IPS-20b (cell line): ENCODE data around the gene DCK.
"Not testable (repeated sequence)": the region's sequence is repeated elsewhere in the genome, so short reads cannot be mapped to it uniquely, and the experiment has no call there.

ENCODE experiments used
- H3K27ac ChIP-seq: one replicate; pipeline ENCODE4 v1.5.1; 2013; ENCODE audit warnings: low read length
- H3K27me3 ChIP-seq: 2 replicates; pipeline ENCODE4 v1.6.1; 2013; ENCODE audit warnings: mild to moderate bottlenecking, low read length, inconsistent platforms; ENCODE audit not compliant: insufficient read depth
- H3K36me3 ChIP-seq: 2 replicates; pipeline ENCODE4 v1.6.1; 2013; ENCODE audit warnings: low read depth, mild to moderate bottlenecking, inconsistent platforms, low read length, moderate library complexity; ENCODE audit not compliant: insufficient read depth
- H3K4me1 ChIP-seq: 2 replicates; pipeline ENCODE4 v1.6.1; 2013; ENCODE audit warnings: mild to moderate bottlenecking, control low read depth, inconsistent platforms, low read length, moderate library complexity; ENCODE audit not compliant: insufficient read depth
- H3K4me3 ChIP-seq: 2 replicates; pipeline ENCODE4 v1.5.1; 2013; ENCODE audit warnings: mild to moderate bottlenecking, low read length, inconsistent platforms
- H3K9ac ChIP-seq: 2 replicates; pipeline ENCODE4 v1.6.1; 2013; ENCODE audit warnings: low read depth, mild to moderate bottlenecking, inconsistent platforms, low read length, moderate library complexity
- H3K9me3 ChIP-seq: 2 replicates; pipeline ENCODE4 v1.6.1; 2013; ENCODE audit warnings: mild to moderate bottlenecking, low read depth, low read length, inconsistent platforms; ENCODE audit not compliant: insufficient read depth

The DCK gene

GRCh38 chr4:70980196-70980595 lies 13.3 kb upstream of the DCK start:
- H3K27ac ChIP-seq: no peak overlapping the region
- H3K4me3 ChIP-seq: no peak overlapping the region
- H3K9me3 ChIP-seq: no peaks in the 10 kb centered on the region

GRCh38 chr4:70984106-70984505 lies 9.3 kb upstream of the DCK start:
- Histone ChIP-seq H3K27me3 (no peaks in the 10 kb centered on the region), H3K9ac (no peak overlapping the region), H3K4me1 (no peaks in the 10 kb centered on the region), H3K4me3 (no peak overlapping the region), H3K9me3 (no peaks in the 10 kb centered on the region), H3K36me3 (peaks cover 16% of the 10 kb centered on the region; the same call in 1 of the 2 replicates), H3K27ac (no peak overlapping the region)

More at GRCh38 chr4:70980196-70980595, 13.3 kb upstream of the DCK start:
- Histone ChIP-seq H3K9ac (no peak overlapping the region), H3K4me1 (no peaks in the 10 kb centered on the region), H3K36me3 (peaks cover 32% of the 10 kb centered on the region), H3K27me3 (no peaks in the 10 kb centered on the region)

GRCh38 chr4:70984589-70984988 lies 8.9 kb upstream of the DCK start:
- Histone ChIP-seq H3K9ac (no peak overlapping the region), H3K4me1 (no peaks in the 10 kb centered on the region), H3K27me3 (no peaks in the 10 kb centered on the region), H3K9me3 (no peaks in the 10 kb centered on the region), H3K4me3 (no peak overlapping the region), H3K36me3 (peaks cover 11% of the 10 kb centered on the region; the same call in 1 of the 2 replicates), H3K27ac (no peak overlapping the region)

- Histone ChIP-seq H3K27me3 (no peaks in the 10 kb centered on the region), H3K36me3 (no peaks in the 10 kb centered on the region), H3K4me3 (no peak overlapping the region), H3K9me3 (no peaks in the 10 kb centered on the region), H3K27ac (no peak overlapping the region), H3K9ac (no peak overlapping the region), H3K4me1 (peaks cover 6% of the 10 kb centered on the region; the same call in 1 of the 2 replicates)
Observed at GRCh38 chr4:70991596-70991995, 1.9 kb upstream of the DCK start.

GRCh38 chr4:70992391-70992881 lies 1.0 kb upstream of the DCK start:
- Histone ChIP-seq H3K36me3 (peaks cover 5% of the 10 kb centered on the region; the same call in 1 of the 2 replicates), H3K27ac (no peak overlapping the region), H3K27me3 (no peaks in the 10 kb centered on the region), H3K9me3 (no peaks in the 10 kb centered on the region), H3K4me1 (peaks cover 6% of the 10 kb centered on the region; the same call in 1 of the 2 replicates), H3K9ac (no peak overlapping the region), H3K4me3 (peak overlapping the region; percentile 85)

GRCh38 chr4:70994069-70994366 lies 569 bp downstream of the DCK start:
- Histone ChIP-seq H3K4me3 (peak overlapping the region; percentile 85), H3K9me3 (no peaks in the 10 kb centered on the region), H3K9ac (peak overlapping the region; percentile 96), H3K27ac (peak overlapping the region; percentile 86), H3K27me3 (no peaks in the 10 kb centered on the region), H3K36me3 (peaks cover 20% of the 10 kb centered on the region), H3K4me1 (peaks cover 6% of the 10 kb centered on the region; the same call in 1 of the 2 replicates)

GRCh38 chr4:70994387-70995099 lies 1.1 kb downstream of the DCK start:
- Histone ChIP-seq H3K27ac (no peak overlapping the region), H3K9me3 (no peaks in the 10 kb centered on the region), H3K9ac (peak overlapping the region; percentile 96; the same call in 1 of the 2 replicates), H3K4me3 (peak overlapping the region; percentile 85), H3K36me3 (peaks cover 24% of the 10 kb centered on the region), H3K4me1 (peaks cover 6% of the 10 kb centered on the region; the same call in 1 of the 2 replicates), H3K27me3 (no peaks in the 10 kb centered on the region)

GRCh38 chr4:70996018-70996360 lies 2.5 kb downstream of the DCK start:
- peaks cover 29% of the 10 kb centered on the region for H3K36me3 ChIP-seq
- no peaks in the 10 kb centered on the region for H3K27me3 ChIP-seq
- H3K4me1 ChIP-seq: peaks cover 6% of the 10 kb centered on the region; the same call in 1 of the 2 replicates
- H3K27ac ChIP-seq: no peak overlapping the region
- no peaks in the 10 kb centered on the region for H3K9me3 ChIP-seq
- peak overlapping the region; percentile 85; the same call in 1 of the 2 replicates for H3K4me3 ChIP-seq
- peak overlapping the region; percentile 8; the same call in 1 of the 2 replicates for H3K9ac ChIP-seq

- Histone ChIP-seq H3K9me3 (no peaks in the 10 kb centered on the region), H3K4me3 (no peak overlapping the region), H3K36me3 (peaks cover 34% of the 10 kb centered on the region), H3K4me1 (peaks cover 6% of the 10 kb centered on the region; the same call in 1 of the 2 replicates), H3K27me3 (no peaks in the 10 kb centered on the region), H3K27ac (no peak overlapping the region), H3K9ac (no peak overlapping the region)
Observed at GRCh38 chr4:70997036-70997435, 3.6 kb downstream of the DCK start.

- H3K4me3 ChIP-seq: no peak overlapping the region
- peaks cover 34% of the 10 kb centered on the region for H3K36me3 ChIP-seq
- H3K4me1 ChIP-seq: peaks cover 5% of the 10 kb centered on the region; the same call in 1 of the 2 replicates
- no peaks in the 10 kb centered on the region for H3K9me3 ChIP-seq
- H3K27ac ChIP-seq: no peak overlapping the region
- H3K27me3 ChIP-seq: no peaks in the 10 kb centered on the region
- no peak overlapping the region for H3K9ac ChIP-seq
Observed at GRCh38 chr4:70997546-70997945, 4.1 kb downstream of the DCK start.

- not testable (repeated sequence) for H3K9me3 ChIP-seq, H3K9ac ChIP-seq, H3K27me3 ChIP-seq, H3K4me3 ChIP-seq, H3K27ac ChIP-seq
- H3K36me3 ChIP-seq: peaks cover 34% of the 10 kb centered on the region
- H3K4me1 ChIP-seq: peaks cover 12% of the 10 kb centered on the region; the same call in 1 of the 2 replicates
Observed at GRCh38 chr4:70999639-71000038, 6.2 kb downstream of the DCK start.

- not testable (repeated sequence) for H3K9ac ChIP-seq, H3K9me3 ChIP-seq, H3K27ac ChIP-seq, H3K4me3 ChIP-seq, H3K27me3 ChIP-seq
- peaks cover 12% of the 10 kb centered on the region; the same call in 1 of the 2 replicates for H3K4me1 ChIP-seq
- peaks cover 34% of the 10 kb centered on the region for H3K36me3 ChIP-seq
Observed at GRCh38 chr4:71001363-71001762, 7.9 kb downstream of the DCK start.
